MM.1S (cell line): ENCODE measurements around the gene EEA1.

Source experiments
- CTCF ChIP-seq: fragments of 300-600 bp; sonication (generic); IDR thresholded peaks from 2 replicates; pipeline ENCODE4 v1.5.1; 2016; ENCODE audit warnings: antibody characterized with exemption, low read length, mixed read lengths
- EZH2 ChIP-seq: fragments of 300-600 bp; sonication (generic); optimal IDR thresholded peaks from 2 replicates; pipeline ENCODE3; 2017; ENCODE audit warnings: low read depth, mild to moderate bottlenecking, antibody characterized with exemption, low read length, mixed read lengths
- EZH2phosphoT487 ChIP-seq: fragments of 300-600 bp; sonication (generic); IDR thresholded peaks from 2 replicates; pipeline ENCODE4 v1.6.1; 2018; ENCODE audit warnings: antibody characterized with exemption, low read length

GRCh38 chr12:92733181-92733580 is 195.9 kb downstream of the EEA1 start:
- no peak for TF ChIP-seq EZH2
- TF ChIP-seq CTCF, result no peak
- TF ChIP-seq EZH2phosphoT487, result no peak
